GM12892 (cell line): Measurements from ENCODE around the gene ASAP3.

ENCODE experiments used
- POLR2A ChIP-seq: IDR thresholded peaks from 2 replicates; pipeline ENCODE4 v1.6.1; 2011; ENCODE audit warnings: low read depth, low read length, control low read depth
- POLR2AphosphoS5 ChIP-seq: IDR thresholded peaks from 2 replicates; pipeline ENCODE4 v1.6.1; 2011; ENCODE audit warnings: low read depth, low read length, control low read depth

- no peak for TF ChIP-seq POLR2AphosphoS5
- no peak for TF ChIP-seq POLR2A
These were observed 63.2 kb downstream of the ASAP3 start for GRCh38 chr1:23420778-23421177.
